ENCODE results near the gene CORO1A.

The CORO1A gene

DNA sequence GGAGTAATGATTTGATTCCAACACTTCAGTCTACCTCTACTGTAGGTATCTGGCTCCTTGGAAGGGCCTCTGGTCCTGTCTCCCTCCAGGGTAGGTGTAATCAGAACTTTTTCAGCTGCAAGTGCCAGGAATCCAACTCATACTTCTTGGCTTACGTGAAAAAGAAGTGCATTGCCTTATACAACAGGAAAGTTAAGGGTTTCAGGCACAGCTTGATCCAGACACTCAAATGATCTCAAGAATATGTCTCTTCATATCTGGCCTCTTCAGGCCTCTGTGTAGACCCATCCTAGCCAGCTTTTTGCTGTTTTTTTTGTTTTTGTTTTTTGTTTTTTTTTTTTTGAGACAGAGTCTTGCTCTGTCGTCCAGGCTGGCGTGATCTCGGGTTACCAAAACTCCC lies 4.2 kb upstream of the CORO1A start:
- no peak overlapping the region for H2AFZ ChIP-seq (ENCODE audit: low read depth, low read length)
- no peak overlapping the region for H2BK5ac ChIP-seq (ENCODE audit: low read depth, low read length, poor library complexity, severe bottlenecking)
- no peaks in the 10 kb centered on the region for H3K36me3 ChIP-seq (ENCODE audit: control insufficient read depth in 1 of 2, insufficient read depth in 2 of 2, low read depth in 1 of 2, low read length in 2 of 2)
- no peak overlapping the region for H3K14ac ChIP-seq (ENCODE audit: low read length in 2 of 2)
- H3K27ac ChIP-seq (ENCODE audit: low read length, poor library complexity, severe bottlenecking) = no peak overlapping the region
- H3K9ac ChIP-seq (ENCODE audit: low read length) = no peak overlapping the region
- H4K8ac ChIP-seq (ENCODE audit: low read length) = no peak overlapping the region
- no peak overlapping the region for H3K4me3 ChIP-seq (ENCODE audit: insufficient read depth in 1 of 2, low read depth in 1 of 2, low read length in 2 of 2)
- H3K4me1 ChIP-seq (ENCODE audit: control insufficient read depth, insufficient read depth, low read depth, low read length) = peaks cover 11% of the 10 kb centered on the region
- peaks cover 0 to 1% of the 10 kb centered on the region in 2 experiments for H3K27me3 ChIP-seq (ENCODE audit: control insufficient read depth in 1 of 2, insufficient read depth in 1 of 2, low read length in 2 of 2)
- H2BK15ac ChIP-seq (ENCODE audit: low read depth, poor library complexity, severe bottlenecking) = no peak overlapping the region
- no peaks in the 10 kb centered on the region for H3K9me3 ChIP-seq (ENCODE audit: control insufficient read depth, low read length)
- H4K91ac ChIP-seq (ENCODE audit: low read length) = no peak overlapping the region
- DNase-seq = no peak
- no peak overlapping the region for H2BK120ac ChIP-seq (ENCODE audit: low read depth, low read length)
- H3K4ac ChIP-seq (ENCODE audit: low read depth in 1 of 2, low read length in 2 of 2) = no peak overlapping the region
- no peak overlapping the region for H3K4me2 ChIP-seq (ENCODE audit: low read length, poor library complexity, severe bottlenecking)
- H3K18ac ChIP-seq (ENCODE audit: low read depth in 1 of 2, low read length in 2 of 2) = no peak overlapping the region
- WGBS = 87% methylated on average over 4 of the region's 4 CpGs
- no peaks in the 10 kb centered on the region for H3K79me1 ChIP-seq (replicated peaks; ENCODE audit: low read length, poor library complexity, severe bottlenecking)
- H3K23ac ChIP-seq (ENCODE audit: low read length in 2 of 2) = no peak overlapping the region
- H2BK12ac ChIP-seq (ENCODE audit: low read length in 2 of 2) = no peak overlapping the region
- no peak overlapping the region for H2AK5ac ChIP-seq (ENCODE audit: low read length, severe bottlenecking)

- Histone ChIP-seq H2AK5ac (ENCODE audit: low read length, severe bottlenecking) (no peak overlapping the region), H3K9me3 (ENCODE audit: control insufficient read depth, low read length) (no peaks in the 10 kb centered on the region), H3K9ac (ENCODE audit: low read length) (no peak overlapping the region), H3K14ac (ENCODE audit: low read length in 2 of 2) (no peak overlapping the region), H2AFZ (ENCODE audit: low read depth, low read length) (no peak overlapping the region), H4K91ac (ENCODE audit: low read length) (no peak overlapping the region), H2BK5ac (ENCODE audit: low read depth, low read length, poor library complexity, severe bottlenecking) (no peak overlapping the region), H2BK12ac (ENCODE audit: low read length in 2 of 2) (no peak overlapping the region), H3K4me1 (ENCODE audit: control insufficient read depth, insufficient read depth, low read depth, low read length) (peaks cover 18% of the 10 kb centered on the region), H3K23ac (ENCODE audit: low read length in 2 of 2) (no peak overlapping the region), H3K4me2 (ENCODE audit: low read length, poor library complexity, severe bottlenecking) (no peak overlapping the region), H2BK15ac (ENCODE audit: low read depth, poor library complexity, severe bottlenecking) (no peak overlapping the region), H4K8ac (ENCODE audit: low read length) (no peak overlapping the region), H3K4me3 (ENCODE audit: insufficient read depth in 1 of 2, low read depth in 1 of 2, low read length in 2 of 2) (no peak overlapping the region), H3K4ac (ENCODE audit: low read depth in 1 of 2, low read length in 2 of 2) (no peak overlapping the region), H3K18ac (ENCODE audit: low read depth in 1 of 2, low read length in 2 of 2) (no peak overlapping the region), H2BK120ac (ENCODE audit: low read depth, low read length) (no peak overlapping the region), H3K79me1 (replicated peaks; ENCODE audit: low read length, poor library complexity, severe bottlenecking) (peaks cover 1% of the 10 kb centered on the region), H3K27ac (ENCODE audit: low read length, poor library complexity, severe bottlenecking) (no peak overlapping the region), H3K36me3 (ENCODE audit: control insufficient read depth in 1 of 2, insufficient read depth in 2 of 2, low read depth in 1 of 2, low read length in 2 of 2) (no peaks in the 10 kb centered on the region), H3K27me3 (ENCODE audit: control insufficient read depth in 1 of 2, insufficient read depth in 1 of 2, low read length in 2 of 2) (peaks cover 0 to 9% of the 10 kb centered on the region in 2 experiments)
- WGBS = 88% methylated on average over 8 of the region's 9 CpGs
- no peak for DNase-seq
Measured at GRCh38 chr16:30179931-30180330, 3.5 kb upstream of the CORO1A start.

- Histone ChIP-seq H3K4me2 (ENCODE audit: low read length, poor library complexity, severe bottlenecking) (no peak overlapping the region), H3K9ac (ENCODE audit: low read length) (no peak overlapping the region), H3K23ac (ENCODE audit: low read length in 2 of 2) (no peak overlapping the region), H4K8ac (ENCODE audit: low read length) (no peak overlapping the region), H3K4me3 (ENCODE audit: insufficient read depth in 1 of 2, low read depth in 1 of 2, low read length in 2 of 2) (no peak overlapping the region), H3K18ac (ENCODE audit: low read depth in 1 of 2, low read length in 2 of 2) (no peak overlapping the region), H2AFZ (ENCODE audit: low read depth, low read length) (no peak overlapping the region), H3K27ac (ENCODE audit: low read length, poor library complexity, severe bottlenecking) (no peak overlapping the region), H3K9me3 (ENCODE audit: control insufficient read depth, low read length) (no peaks in the 10 kb centered on the region), H2BK15ac (ENCODE audit: low read depth, poor library complexity, severe bottlenecking) (no peak overlapping the region), H2BK5ac (ENCODE audit: low read depth, low read length, poor library complexity, severe bottlenecking) (no peak overlapping the region), H3K27me3 (ENCODE audit: control insufficient read depth in 1 of 2, insufficient read depth in 1 of 2, low read length in 2 of 2) (peaks cover 0 to 9% of the 10 kb centered on the region in 2 experiments), H3K79me1 (replicated peaks; ENCODE audit: low read length, poor library complexity, severe bottlenecking) (peaks cover 1% of the 10 kb centered on the region), H2BK120ac (ENCODE audit: low read depth, low read length) (no peak overlapping the region), H3K36me3 (ENCODE audit: control insufficient read depth in 1 of 2, insufficient read depth in 2 of 2, low read depth in 1 of 2, low read length in 2 of 2) (no peaks in the 10 kb centered on the region), H4K91ac (ENCODE audit: low read length) (no peak overlapping the region), H3K4ac (ENCODE audit: low read depth in 1 of 2, low read length in 2 of 2) (no peak overlapping the region), H2BK12ac (ENCODE audit: low read length in 2 of 2) (no peak overlapping the region), H3K14ac (ENCODE audit: low read length in 2 of 2) (no peak overlapping the region), H2AK5ac (ENCODE audit: low read length, severe bottlenecking) (no peak overlapping the region), H3K4me1 (ENCODE audit: control insufficient read depth, insufficient read depth, low read depth, low read length) (peaks cover 18% of the 10 kb centered on the region)
- no peak for DNase-seq
- 53% methylated on average over 3 of the region's 3 CpGs for WGBS
Measured at GRCh38 chr16:30180741-30181140, 2.7 kb upstream of the CORO1A start.

DNA sequence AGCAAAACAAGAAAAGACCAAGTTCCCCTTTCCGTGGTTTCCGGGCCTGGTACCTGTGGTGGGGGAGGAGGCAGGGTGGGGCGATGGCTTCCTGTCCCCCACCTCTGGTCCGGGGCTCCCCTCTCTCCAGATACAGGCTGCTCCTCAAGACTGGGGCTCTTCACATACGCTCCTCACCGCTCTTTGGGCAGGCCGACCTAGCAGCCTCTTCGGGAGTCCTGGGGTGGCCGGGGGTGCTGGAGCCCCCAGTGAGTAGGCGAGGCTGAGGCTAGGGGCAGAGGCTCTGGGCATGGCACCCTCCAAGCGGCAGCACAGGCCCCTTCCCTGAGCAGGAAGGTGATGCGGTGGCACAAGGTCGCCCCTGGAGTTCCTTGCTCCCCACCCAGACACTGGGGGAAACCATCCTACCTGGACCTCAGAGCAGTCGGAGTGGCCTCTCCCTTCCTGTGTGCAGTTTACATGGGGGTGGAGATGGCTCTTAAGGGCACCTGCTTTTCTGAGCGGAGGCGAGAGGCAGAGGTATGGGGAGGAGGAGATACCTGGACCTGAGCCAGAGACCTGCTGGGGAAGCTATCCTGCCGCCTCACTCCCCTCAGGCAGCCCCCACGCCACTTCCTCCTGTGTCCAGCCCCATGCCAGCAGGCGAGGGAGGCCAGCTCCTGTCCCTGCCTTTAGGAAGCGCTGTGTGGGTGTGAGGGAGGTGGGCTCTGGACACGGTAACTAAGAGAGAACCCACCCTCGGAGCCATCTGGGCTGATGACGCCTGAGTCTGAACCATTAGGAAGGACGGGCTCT lies 891 bp downstream of the CORO1A start:
- Histone ChIP-seq H3K23ac (ENCODE audit: low read length in 2 of 2) (no peak overlapping the region), H4K91ac (ENCODE audit: low read length) (no peak overlapping the region), H3K36me3 (ENCODE audit: control insufficient read depth in 1 of 2, insufficient read depth in 2 of 2, low read depth in 1 of 2, low read length in 2 of 2) (peaks cover 0 to 22% of the 10 kb centered on the region in 2 experiments), H2AFZ (ENCODE audit: low read depth, low read length) (no peak overlapping the region), H2BK12ac (ENCODE audit: low read length in 2 of 2) (no peak overlapping the region), H3K9me3 (ENCODE audit: control insufficient read depth, low read length) (no peaks in the 10 kb centered on the region), H3K4me3 (ENCODE audit: insufficient read depth in 1 of 2, low read depth in 1 of 2, low read length in 2 of 2) (no peak overlapping the region), H3K27me3 (ENCODE audit: control insufficient read depth in 1 of 2, insufficient read depth in 1 of 2, low read length in 2 of 2) (peaks cover 0 to 9% of the 10 kb centered on the region in 2 experiments), H3K18ac (ENCODE audit: low read depth in 1 of 2, low read length in 2 of 2) (no peak overlapping the region), H4K8ac (ENCODE audit: low read length) (no peak overlapping the region), H2BK5ac (ENCODE audit: low read depth, low read length, poor library complexity, severe bottlenecking) (no peak overlapping the region), H3K79me1 (replicated peaks; ENCODE audit: low read length, poor library complexity, severe bottlenecking) (peaks cover 11% of the 10 kb centered on the region), H3K4me2 (ENCODE audit: low read length, poor library complexity, severe bottlenecking) (no peak overlapping the region), H3K4me1 (ENCODE audit: control insufficient read depth, insufficient read depth, low read depth, low read length) (peaks cover 28% of the 10 kb centered on the region), H2AK5ac (ENCODE audit: low read length, severe bottlenecking) (no peak overlapping the region), H3K14ac (ENCODE audit: low read length in 2 of 2) (no peak overlapping the region), H2BK15ac (ENCODE audit: low read depth, poor library complexity, severe bottlenecking) (no peak overlapping the region), H3K9ac (ENCODE audit: low read length) (no peak overlapping the region), H3K4ac (ENCODE audit: low read depth in 1 of 2, low read length in 2 of 2) (no peak overlapping the region), H2BK120ac (ENCODE audit: low read depth, low read length) (no peak overlapping the region), H3K27ac (ENCODE audit: low read length, poor library complexity, severe bottlenecking) (no peak overlapping the region)
- WGBS = 79% methylated on average over 22 of the region's 24 CpGs
- no peak for DNase-seq
